Measurements from ENCODE around the gene GASK1A. TPM values are rescaled to one million over a fixed set of nuclear protein-coding genes. Genes with fewer than 3 reads are reported as not detected.

GASK1A gene
- total RNA-seq, 1 experiment from 2014 or later = 1.9 TPM

- no peaks in the 10 kb centered on the region for H3K4me1 ChIP-seq (ENCODE audit: insufficient read depth, low read length)
- DNase-seq (no peak), ATAC-seq (no peak)
- H3K4me2 ChIP-seq (ENCODE audit: low read length) = no peak overlapping the region
- TF ChIP-seq EZH2 (IDR thresholded peaks at IDR 0.05; ENCODE audit: low read length, unreplicated experiment) (no peak), EZH2phosphoT487 (IDR thresholded peaks at IDR 0.05; ENCODE audit: borderline replicate concordance, low read length) (no peak)
- TF ChIP-seq, protein P1, sequence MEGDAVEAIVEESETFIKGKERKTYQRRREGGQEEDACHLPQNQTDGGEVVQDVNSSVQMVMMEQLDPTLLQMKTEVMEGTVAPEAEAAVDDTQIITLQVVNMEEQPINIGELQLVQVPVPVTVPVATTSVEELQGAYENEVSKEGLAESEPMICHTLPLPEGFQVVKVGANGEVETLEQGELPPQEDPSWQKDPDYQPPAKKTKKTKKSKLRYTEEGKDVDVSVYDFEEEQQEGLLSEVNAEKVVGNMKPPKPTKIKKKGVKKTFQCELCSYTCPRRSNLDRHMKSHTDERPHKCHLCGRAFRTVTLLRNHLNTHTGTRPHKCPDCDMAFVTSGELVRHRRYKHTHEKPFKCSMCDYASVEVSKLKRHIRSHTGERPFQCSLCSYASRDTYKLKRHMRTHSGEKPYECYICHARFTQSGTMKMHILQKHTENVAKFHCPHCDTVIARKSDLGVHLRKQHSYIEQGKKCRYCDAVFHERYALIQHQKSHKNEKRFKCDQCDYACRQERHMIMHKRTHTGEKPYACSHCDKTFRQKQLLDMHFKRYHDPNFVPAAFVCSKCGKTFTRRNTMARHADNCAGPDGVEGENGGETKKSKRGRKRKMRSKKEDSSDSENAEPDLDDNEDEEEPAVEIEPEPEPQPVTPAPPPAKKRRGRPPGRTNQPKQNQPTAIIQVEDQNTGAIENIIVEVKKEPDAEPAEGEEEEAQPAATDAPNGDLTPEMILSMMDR (conservative IDR thresholded peaks at IDR 0.05; ENCODE audit: low read depth, low read length) = no peak
- no peaks in the 10 kb centered on the region for H3K79me2 ChIP-seq (ENCODE audit: low read length)
- H3K9me2 ChIP-seq (replicated peaks; ENCODE audit: low read length) = no peaks in the 10 kb centered on the region
- H3F3A ChIP-seq (ENCODE audit: low read length, unreplicated experiment) = no peaks in the 10 kb centered on the region
- H3K4me3 ChIP-seq (ENCODE audit: low read length) = no peak overlapping the region
- H4K20me1 ChIP-seq (ENCODE audit: low read length) = no peaks in the 10 kb centered on the region
- H3K27me3 ChIP-seq (ENCODE audit: low read length) = no peaks in the 10 kb centered on the region
- no TSS peak for BruUV-seq (replicated peaks)
- H3K9me3 ChIP-seq (ENCODE audit: low read length) = no peaks in the 10 kb centered on the region
- ChIA-PET CTCF (no interaction called here), POLR2A (ENCODE audit: unreplicated experiment) (no interaction called here)
- H3K27ac ChIP-seq (ENCODE audit: low read length) = no peak overlapping the region
- no peaks in the 10 kb centered on the region for H3K36me3 ChIP-seq (ENCODE audit: low read depth, low read length)
- intact Hi-C loops (cut with micrococcal nuclease) = no loop called here
- no peak overlapping the region for H2AFZ ChIP-seq (ENCODE audit: low read length)
- no peak overlapping the region for H3K9ac ChIP-seq (ENCODE audit: low read length)
Measured at GRCh38 chr3:43090238-43090637, 111.1 kb downstream of the GASK1A start.

- Histone ChIP-seq H3K27ac (ENCODE audit: low read length) (no peak overlapping the region), H3K4me3 (ENCODE audit: low read length) (no peak overlapping the region), H4K20me1 (ENCODE audit: low read length) (no peaks in the 10 kb centered on the region), H3K79me2 (ENCODE audit: low read length) (no peaks in the 10 kb centered on the region), H3K36me3 (ENCODE audit: low read depth, low read length) (no peaks in the 10 kb centered on the region), H3K9ac (ENCODE audit: low read length) (no peak overlapping the region), H3K27me3 (ENCODE audit: low read length) (no peaks in the 10 kb centered on the region), H3F3A (ENCODE audit: low read length, unreplicated experiment) (no peaks in the 10 kb centered on the region), H3K4me2 (ENCODE audit: low read length) (no peak overlapping the region), H3K9me3 (ENCODE audit: low read length) (no peaks in the 10 kb centered on the region), H3K9me2 (replicated peaks; ENCODE audit: low read length) (no peaks in the 10 kb centered on the region), H2AFZ (ENCODE audit: low read length) (no peak overlapping the region), H3K4me1 (ENCODE audit: insufficient read depth, low read length) (no peaks in the 10 kb centered on the region)
- intact Hi-C loops (cut with micrococcal nuclease) = no loop called here
- BruUV-seq (replicated peaks) = no TSS peak
- ChIA-PET POLR2A (ENCODE audit: unreplicated experiment) (no interaction called here), CTCF (no interaction called here)
- no peak for ATAC-seq
- DNase-seq = no peak
- TF ChIP-seq, protein P1 (conservative IDR thresholded peaks at IDR 0.05; ENCODE audit: low read depth, low read length) = no peak
Measured at GRCh38 chr3:43091481-43091880, 112.4 kb downstream of the GASK1A start.

GRCh38 chr3:43093006-43093405 lies 113.9 kb downstream of the GASK1A start:
- DNase-seq (no peak), ATAC-seq (no peak)
- no peaks in the 10 kb centered on the region for H3F3A ChIP-seq (ENCODE audit: low read length, unreplicated experiment)
- no TSS peak for BruUV-seq (replicated peaks)
- no peak overlapping the region for H3K27ac ChIP-seq (ENCODE audit: low read length)
- no peaks in the 10 kb centered on the region for H3K27me3 ChIP-seq (ENCODE audit: low read length)
- no peak for TF ChIP-seq EZH2 (IDR thresholded peaks at IDR 0.05; ENCODE audit: low read length, unreplicated experiment)
- TF ChIP-seq EZH2phosphoT487 (IDR thresholded peaks at IDR 0.05; ENCODE audit: borderline replicate concordance, low read length) = no peak
- TF ChIP-seq, protein P1 (conservative IDR thresholded peaks at IDR 0.05; ENCODE audit: low read depth, low read length) = no peak
- H3K4me1 ChIP-seq (ENCODE audit: insufficient read depth, low read length) = no peaks in the 10 kb centered on the region
- H3K9ac ChIP-seq (ENCODE audit: low read length) = no peak overlapping the region
- no peak overlapping the region for H3K4me2 ChIP-seq (ENCODE audit: low read length)
- ChIA-PET CTCF (no interaction called here), POLR2A (ENCODE audit: unreplicated experiment) (no interaction called here)
- H3K4me3 ChIP-seq (ENCODE audit: low read length) = no peak overlapping the region
- H3K36me3 ChIP-seq (ENCODE audit: low read depth, low read length) = no peaks in the 10 kb centered on the region
- intact Hi-C loops (cut with micrococcal nuclease) = no loop called here
- 0 out of 2 replicates have a peak, but pooled peaks cover 3% of the 10 kb centered on the region for H3K79me2 ChIP-seq (ENCODE audit: low read length)
- H2AFZ ChIP-seq (ENCODE audit: low read length) = no peak overlapping the region
- H4K20me1 ChIP-seq (ENCODE audit: low read length) = no peaks in the 10 kb centered on the region
- no peaks in the 10 kb centered on the region for H3K9me2 ChIP-seq (replicated peaks; ENCODE audit: low read length)
- H3K9me3 ChIP-seq (ENCODE audit: low read length) = no peaks in the 10 kb centered on the region
